Mesenchymal stem cell (in vitro differentiated cells and primary cell): ENCODE measurements around the gene CDKN2D. TPM values are rescaled to one million over a fixed set of nuclear protein-coding genes. Genes with fewer than 3 reads are reported as not detected.

Experiments
- DNase-seq: peaks from one replicate; pipeline ENCODE4 v3.0.0-alpha.2; 2013
- H2AFZ ChIP-seq: one replicate; pipeline ENCODE4 v1.6.1; 2013; ENCODE audit warnings: low read depth, mild to moderate bottlenecking, control low read depth, inconsistent platforms, low read length, moderate library complexity
- H2AK5ac ChIP-seq: 2 replicates; pipeline ENCODE4 v1.6.1; 2013; ENCODE audit warnings: low read length, moderate library complexity, mild to moderate bottlenecking, inconsistent platforms; ENCODE audit not compliant: severe bottlenecking
- H2BK120ac ChIP-seq: one replicate; pipeline ENCODE4 v1.6.1; 2013; ENCODE audit warnings: low read depth, mild to moderate bottlenecking, inconsistent platforms, low read length, moderate library complexity
- H2BK12ac ChIP-seq, 2 experiments: one replicate each; pipeline ENCODE4 v1.6.1; 2013; ENCODE audit warnings: inconsistent platforms in 2 of 2, low read length in 2 of 2, mild to moderate bottlenecking in 2 of 2, moderate library complexity in 2 of 2, control low read depth in 1 of 2
- H2BK15ac ChIP-seq: one replicate; pipeline ENCODE4 v1.6.1; 2013; ENCODE audit warnings: mild to moderate bottlenecking, low read depth, inconsistent platforms; ENCODE audit not compliant: poor library complexity, severe bottlenecking
- H2BK5ac ChIP-seq: 2 replicates; pipeline ENCODE4 v1.6.1; 2013; ENCODE audit warnings: low read depth, mild to moderate bottlenecking, low read length, control low read depth, inconsistent platforms; ENCODE audit not compliant: poor library complexity, severe bottlenecking
- H3K14ac ChIP-seq, 2 experiments: one replicate each; pipeline ENCODE4 v1.6.1; 2013; ENCODE audit warnings: inconsistent platforms in 2 of 2, low read length in 2 of 2, control low read depth in 1 of 2, mild to moderate bottlenecking in 1 of 2, moderate library complexity in 1 of 2
- H3K18ac ChIP-seq, 2 experiments: one replicate each; pipeline ENCODE4 v1.6.1; 2013; ENCODE audit warnings: inconsistent platforms in 2 of 2, low read length in 2 of 2, control low read depth in 1 of 2, low read depth in 1 of 2, mild to moderate bottlenecking in 1 of 2
- H3K23ac ChIP-seq, 2 experiments: one replicate each; pipeline ENCODE4 v1.6.1; 2013; ENCODE audit warnings: inconsistent platforms in 2 of 2, low read length in 2 of 2, mild to moderate bottlenecking in 2 of 2, moderate library complexity in 2 of 2, control low read depth in 1 of 2
- H3K27ac ChIP-seq: 2 replicates; pipeline ENCODE4 v1.5.1; 2013; ENCODE audit warnings: mild to moderate bottlenecking, moderate library complexity, low read length, control low read depth, inconsistent platforms; ENCODE audit not compliant: poor library complexity, severe bottlenecking
- H3K27me3 ChIP-seq, 2 experiments: 2 replicates each; pipeline versions ENCODE4 v1.6.1 to v1.7.0; 2013; ENCODE audit warnings: low read length in 2 of 2, mild to moderate bottlenecking in 2 of 2, moderate library complexity in 2 of 2, control low read depth in 1 of 2, inconsistent platforms in 1 of 2; ENCODE audit not compliant: control insufficient read depth in 1 of 2, insufficient read depth in 1 of 2
- H3K36me3 ChIP-seq, 2 experiments: 2 replicates each; pipeline versions ENCODE4 v1.6.1 to v1.7.0; 2013; ENCODE audit warnings: low read length in 2 of 2, control low read depth in 1 of 2, inconsistent platforms in 1 of 2, low read depth in 1 of 2, mild to moderate bottlenecking in 1 of 2; ENCODE audit not compliant: insufficient read depth in 2 of 2, control insufficient read depth in 1 of 2
- H3K4ac ChIP-seq, 2 experiments: one replicate each; pipeline ENCODE4 v1.6.1; 2013; ENCODE audit warnings: inconsistent platforms in 2 of 2, low read length in 2 of 2, mild to moderate bottlenecking in 2 of 2, moderate library complexity in 2 of 2, control low read depth in 1 of 2, low read depth in 1 of 2
- H3K4me1 ChIP-seq: 2 replicates; pipeline ENCODE4 v1.6.1; 2013; ENCODE audit warnings: low read depth, low read length, control low read depth; ENCODE audit not compliant: control insufficient read depth, insufficient read depth
- H3K4me2 ChIP-seq: 2 replicates; pipeline ENCODE4 v1.6.1; 2013; ENCODE audit warnings: low read length, mild to moderate bottlenecking, inconsistent platforms; ENCODE audit not compliant: poor library complexity, severe bottlenecking
- H3K4me3 ChIP-seq, 2 experiments: 2 replicates each; pipeline versions ENCODE4 v1.5.1 to v1.7.0; 2013; ENCODE audit warnings: low read length in 2 of 2, mild to moderate bottlenecking in 2 of 2, control low read depth in 1 of 2, low read depth in 1 of 2; ENCODE audit not compliant: insufficient read depth in 1 of 2
- H3K79me1 ChIP-seq: replicated peaks from 2 replicates; pipeline ENCODE4 v1.6.1; 2013; ENCODE audit warnings: mild to moderate bottlenecking, control low read depth, low read length, inconsistent platforms; ENCODE audit not compliant: poor library complexity, severe bottlenecking
- H3K9ac ChIP-seq: 2 replicates; pipeline ENCODE4 v1.7.0; 2013; ENCODE audit warnings: mild to moderate bottlenecking, low read length, moderate library complexity
- H3K9me3 ChIP-seq: 2 replicates; pipeline ENCODE4 v1.7.0; 2013; ENCODE audit warnings: mild to moderate bottlenecking, low read length; ENCODE audit not compliant: control insufficient read depth
- H4K8ac ChIP-seq: one replicate; pipeline ENCODE4 v1.6.1; 2013; ENCODE audit warnings: inconsistent platforms, mild to moderate bottlenecking, low read length, moderate library complexity
- H4K91ac ChIP-seq: one replicate; pipeline ENCODE4 v1.6.1; 2013; ENCODE audit warnings: mild to moderate bottlenecking, low read length, inconsistent platforms
- WGBS: methylation state at CpG from one replicate; pipeline ENCODE4 v1.1.7; 2013; ENCODE audit warnings: mixed read lengths; 5-methylcytosine and 5-hydroxymethylcytosine counted together
- small RNA-seq: library from polyadenylated mRNA; stranded (forward); fragments of <200 nt; extraction: miRNeasy Mini kit (QIAGEN cat#:217004); gene quantifications from one replicate; pipeline ENCODE3, GENCODE V24; 2013; ENCODE audit warnings: low read depth

The CDKN2D gene

DNA sequence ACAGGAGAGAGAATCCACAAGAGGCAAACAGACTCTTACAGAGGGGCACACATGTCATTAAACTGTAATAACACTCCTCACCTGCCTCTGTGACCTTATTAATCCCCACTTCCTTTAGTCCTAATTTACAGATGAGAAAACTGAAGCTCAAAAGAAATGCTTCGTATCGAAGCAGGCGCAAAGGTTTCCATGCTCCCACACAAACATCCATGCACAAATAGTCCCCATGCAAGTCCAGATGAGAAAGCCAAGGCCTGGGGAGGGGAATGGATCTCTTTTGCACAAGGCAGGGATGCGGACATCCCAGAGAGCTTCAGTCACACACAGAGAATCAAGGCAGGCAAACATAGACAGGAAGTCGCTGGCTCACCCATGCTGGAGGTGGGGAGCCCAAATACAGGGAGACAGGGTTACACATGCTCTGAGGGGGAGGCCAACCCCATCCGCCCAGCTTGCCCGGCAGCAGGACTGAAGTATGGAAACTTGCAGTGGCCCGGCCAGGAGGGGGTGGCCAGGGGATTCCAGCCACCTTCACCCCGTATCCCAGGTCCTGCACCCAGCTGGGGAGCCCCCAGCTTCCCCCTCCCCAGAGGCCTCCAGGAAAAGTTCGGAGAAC, 52.0 kb downstream of the CDKN2D start:
- peak overlapping the region; percentile 37 for H2BK15ac ChIP-seq
- peak overlapping the region in 1 of 2 experiments; percentile 37 for H2BK12ac ChIP-seq
- H3K9ac ChIP-seq: no peak overlapping the region
- peak overlapping the region; percentile 73 for H2AFZ ChIP-seq
- peak overlapping the region; percentile 94 for H3K4me2 ChIP-seq
- no peaks in the 10 kb centered on the region for H3K9me3 ChIP-seq
- H3K23ac ChIP-seq: no peak overlapping the region
- H3K4me1 ChIP-seq: peaks cover 19% of the 10 kb centered on the region
- H4K91ac ChIP-seq: no peak overlapping the region
- peak; percentile 48 for DNase-seq
- H4K8ac ChIP-seq: peak overlapping the region; percentile 93
- H3K18ac ChIP-seq: peak overlapping the region; percentile 28 to 81
- H3K36me3 ChIP-seq: peaks cover 0 to 12% of the 10 kb centered on the region in 2 experiments
- peak overlapping the region; percentile 64 to 73 for H3K4me3 ChIP-seq
- peak overlapping the region in 1 of 2 experiments; percentile 35 for H3K14ac ChIP-seq
- no peak overlapping the region for H2AK5ac ChIP-seq
- peak overlapping the region in 1 of 2 experiments; percentile 54 for H3K4ac ChIP-seq
- H2BK120ac ChIP-seq: no peak overlapping the region
- no peak overlapping the region for H3K27ac ChIP-seq
- H3K79me1 ChIP-seq: no peaks in the 10 kb centered on the region
- H2BK5ac ChIP-seq: no peak overlapping the region
- H3K27me3 ChIP-seq: peaks cover 14 to 67% of the 10 kb centered on the region in 2 experiments
- 38% methylated on average over 10 of the region's 10 CpGs for WGBS

Small RNAs within 50 kb of the gene (small RNA-seq; reads per million reads assigned to genes)
- gene MIR1238 (not detected), gene RNU7-140P (not detected)
